HG03469 (cell line): ENCODE results near the gene ATAD3B.

Experiments
- ATAC-seq: cut with Tn5 transposase; IDR thresholded peaks from one replicate; pipeline ENCODE4 v1.9.1; 2021; ENCODE audit warnings: mild to moderate bottlenecking, moderate library complexity, moderate number of reproducible peaks; ENCODE audit not compliant: unreplicated experiment

Gene ATAD3B

DNA sequence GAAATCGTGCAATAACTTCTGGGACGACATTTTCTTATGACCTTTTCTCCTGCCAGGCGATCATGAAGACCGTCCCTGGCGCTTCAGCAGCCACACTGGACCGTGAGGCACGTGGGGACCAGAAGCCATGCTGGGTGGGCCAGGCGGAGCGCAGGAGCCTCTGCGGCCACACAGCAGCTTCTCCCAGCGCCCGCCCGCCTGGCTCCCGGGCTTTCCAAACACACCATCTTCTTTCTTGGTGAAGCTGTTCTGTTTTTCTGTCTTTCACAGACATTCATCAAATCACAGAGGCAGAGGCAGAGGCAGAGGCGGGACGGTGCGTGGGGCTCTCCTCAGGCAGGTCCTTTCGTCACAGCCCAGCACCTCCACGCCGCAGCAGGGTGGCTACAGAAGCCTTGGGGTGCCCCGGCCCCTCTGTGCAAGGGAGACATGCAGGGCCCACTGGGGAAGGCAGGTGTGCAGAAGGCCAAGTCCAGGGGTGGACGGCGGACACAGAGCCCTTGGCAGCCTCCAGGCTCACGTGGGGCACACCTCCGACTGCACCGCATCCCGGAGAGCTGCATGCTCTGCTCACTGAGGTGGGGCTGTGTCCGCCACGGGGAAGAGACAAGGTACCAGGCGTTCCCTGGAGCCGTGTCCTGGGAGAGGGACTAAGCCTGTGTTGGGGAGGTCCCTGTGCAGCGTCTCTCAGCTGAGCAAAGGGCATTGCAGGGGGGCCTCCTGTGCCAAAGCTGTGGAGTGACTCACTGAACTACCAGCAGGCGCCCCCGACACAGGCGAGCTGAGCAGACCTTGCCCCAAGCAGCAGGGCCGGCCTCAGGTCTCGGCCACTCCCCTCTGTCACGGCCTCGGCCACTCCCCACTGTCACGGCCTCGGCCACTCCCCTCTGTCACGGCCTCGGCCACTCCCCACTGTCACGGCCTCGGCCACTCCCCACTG, 71.5 kb downstream of the ATAD3B start:
- no peak for ATAC-seq

GRCh38 chr1:1543706-1544099, 72.1 kb downstream of the ATAD3B start:
- no peak for ATAC-seq

DNA sequence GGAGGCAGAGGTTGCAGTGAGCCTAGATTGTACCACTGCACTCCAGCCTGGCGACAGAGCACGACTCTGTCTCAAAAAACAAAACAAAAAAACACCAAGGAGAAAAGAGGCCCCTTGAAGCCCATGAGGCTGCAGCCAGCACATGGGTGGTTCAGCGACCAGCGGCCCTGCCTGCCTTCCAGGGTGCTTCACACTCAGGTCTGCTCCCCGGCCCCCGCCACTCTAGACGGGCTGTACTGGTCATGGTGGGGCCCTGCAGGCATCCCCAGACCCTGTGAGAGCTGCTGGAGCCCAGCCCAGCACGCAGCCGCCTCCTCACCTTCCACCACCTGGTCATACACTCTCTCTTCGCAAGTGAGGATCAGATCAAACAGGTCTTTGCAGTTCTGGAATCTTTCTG, 73.0 kb downstream of the ATAD3B start:
- no peak for ATAC-seq
